HS-5 (cell line): ENCODE results near the gene RASSF5.

ENCODE experiments used
- DNase-seq: peaks from one replicate; pipeline ENCODE4 v3.0.0-alpha.2; 2012; ENCODE audit warnings: low read depth

Gene RASSF5

GRCh38 chr1:206507284-206508129, at the start of gene RASSF5:
Gene RASSF5, plus strand, starts transcription at chr1:206507531. Its CDS starts 72 bp downstream, at chr1:206507603.
- DNase-seq, result no peak

- DNase-seq, result no peak
Measured at GRCh38 chr1:206459703-206460102, 47.6 kb upstream of the RASSF5 start.

- no peak for DNase-seq
Measured at GRCh38 chr1:206460836-206461426, 46.4 kb upstream of the RASSF5 start.

GRCh38 chr1:206461602-206462455, 45.5 kb upstream of the RASSF5 start:
- no peak for DNase-seq

- no peak for DNase-seq
Measured at GRCh38 chr1:206463137-206463536, 44.2 kb upstream of the RASSF5 start.

- DNase-seq, result no peak
Measured at GRCh38 chr1:206463911-206464310, 43.4 kb upstream of the RASSF5 start.

- DNase-seq, result peak; percentile 28
Measured at GRCh38 chr1:206464456-206464964, 42.8 kb upstream of the RASSF5 start.

- DNase-seq, result no peak
Measured at GRCh38 chr1:206465951-206466350, 41.4 kb upstream of the RASSF5 start.

GRCh38 chr1:206466840-206467649, 40.3 kb upstream of the RASSF5 start:
- no peak for DNase-seq

- no peak for DNase-seq
Measured at GRCh38 chr1:206467915-206468314, 39.4 kb upstream of the RASSF5 start.

- DNase-seq, result no peak
Measured at GRCh38 chr1:206468571-206468970, 38.8 kb upstream of the RASSF5 start.

- no peak for DNase-seq
Measured at GRCh38 chr1:206469411-206469932, 37.9 kb upstream of the RASSF5 start.

- peak; percentile 35 for DNase-seq
Measured at GRCh38 chr1:206469933-206470691, 37.2 kb upstream of the RASSF5 start, which contains the start of gene IKBKE. Gene IKBKE, plus strand, starts transcription at chr1:206470476. Its CDS starts 2,752 bp downstream, at chr1:206473228.

- DNase-seq, result peak; percentile 34
Measured at GRCh38 chr1:206470692-206471414, 36.5 kb upstream of the RASSF5 start.

GRCh38 chr1:206471415-206471801, 35.9 kb upstream of the RASSF5 start:
- no peak for DNase-seq

GRCh38 chr1:206472024-206472423, 35.3 kb upstream of the RASSF5 start:
- DNase-seq, result no peak

GRCh38 chr1:206472454-206472853, 34.9 kb upstream of the RASSF5 start:
- no peak for DNase-seq

GRCh38 chr1:206472886-206473285, 34.4 kb upstream of the RASSF5 start:
- DNase-seq, result no peak

- no peak for DNase-seq
Measured at GRCh38 chr1:206476058-206476457, 31.3 kb upstream of the RASSF5 start.

GRCh38 chr1:206476591-206476990, 30.7 kb upstream of the RASSF5 start:
- no peak for DNase-seq
